Measurements from ENCODE around the gene ATXN10. TPM values are rescaled to one million over a fixed set of nuclear protein-coding genes. Genes with fewer than 3 reads are reported as not detected.

The ATXN10 gene
- polyA plus RNA-seq, 3 donors, result 60.1 to 106 (median 92.4) TPM

DNA sequence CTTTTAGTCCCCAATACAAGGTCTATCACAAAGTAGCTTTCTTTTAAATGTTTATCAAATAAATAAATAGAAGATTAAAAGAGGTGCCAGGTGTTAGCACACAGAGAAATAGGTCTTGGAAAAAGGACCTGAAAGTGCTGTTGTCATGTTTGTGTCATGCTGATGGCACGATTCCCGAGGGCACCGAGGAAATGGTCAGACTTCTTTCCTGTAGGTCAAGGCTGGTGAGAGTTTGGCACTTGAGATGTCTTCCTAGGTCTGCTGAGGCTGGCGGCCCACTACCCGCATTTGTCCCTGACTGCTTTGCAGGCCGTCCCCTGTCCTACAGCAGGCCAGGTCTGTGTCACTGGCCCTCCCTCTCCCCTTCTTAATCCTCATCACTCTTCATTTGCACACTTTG, 112.1 kb downstream of the ATXN10 start:
- TF ChIP-seq, protein P1, sequence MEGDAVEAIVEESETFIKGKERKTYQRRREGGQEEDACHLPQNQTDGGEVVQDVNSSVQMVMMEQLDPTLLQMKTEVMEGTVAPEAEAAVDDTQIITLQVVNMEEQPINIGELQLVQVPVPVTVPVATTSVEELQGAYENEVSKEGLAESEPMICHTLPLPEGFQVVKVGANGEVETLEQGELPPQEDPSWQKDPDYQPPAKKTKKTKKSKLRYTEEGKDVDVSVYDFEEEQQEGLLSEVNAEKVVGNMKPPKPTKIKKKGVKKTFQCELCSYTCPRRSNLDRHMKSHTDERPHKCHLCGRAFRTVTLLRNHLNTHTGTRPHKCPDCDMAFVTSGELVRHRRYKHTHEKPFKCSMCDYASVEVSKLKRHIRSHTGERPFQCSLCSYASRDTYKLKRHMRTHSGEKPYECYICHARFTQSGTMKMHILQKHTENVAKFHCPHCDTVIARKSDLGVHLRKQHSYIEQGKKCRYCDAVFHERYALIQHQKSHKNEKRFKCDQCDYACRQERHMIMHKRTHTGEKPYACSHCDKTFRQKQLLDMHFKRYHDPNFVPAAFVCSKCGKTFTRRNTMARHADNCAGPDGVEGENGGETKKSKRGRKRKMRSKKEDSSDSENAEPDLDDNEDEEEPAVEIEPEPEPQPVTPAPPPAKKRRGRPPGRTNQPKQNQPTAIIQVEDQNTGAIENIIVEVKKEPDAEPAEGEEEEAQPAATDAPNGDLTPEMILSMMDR (IDR thresholded peaks at IDR 0.05), result no peak
- Histone ChIP-seq H3K9me3 (replicated peaks in 1 of 2; ENCODE audit: control insufficient read depth in 1 of 2, insufficient read depth in 1 of 2, low read length in 2 of 2) (no peaks in the 10 kb centered on the region), H3K9ac (ENCODE audit: insufficient read depth, low read length, poor library complexity, severe bottlenecking) (no peak overlapping the region), H3K4me2 (replicated peaks; ENCODE audit: extremely low read depth, low read length, poor library complexity, severe bottlenecking) (no peak overlapping the region), H3K27ac (ENCODE audit: low read depth in 1 of 2, low read length in 2 of 2) (no peak overlapping the region), H2AFZ (ENCODE audit: insufficient read depth, low read depth, low read length, poor library complexity, severe bottlenecking) (no peak overlapping the region), H3K27me3 (ENCODE audit: control insufficient read depth in 2 of 2, insufficient read depth in 2 of 2, low read length in 2 of 2) (no peaks in the 10 kb centered on the region), H3K4me3 (replicated peaks in 1 of 3; ENCODE audit: low read depth in 2 of 3, low read length in 3 of 3) (no peak overlapping the region), H3K4me1 (ENCODE audit: control insufficient read depth in 1 of 2, insufficient read depth in 2 of 2, low read length in 2 of 2) (peaks cover 10 to 12% of the 10 kb centered on the region in 2 donors), H3K79me2 (ENCODE audit: insufficient read depth, low read length) (no peaks in the 10 kb centered on the region), H4K20me1 (ENCODE audit: insufficient read depth, low read length) (peaks cover 10% of the 10 kb centered on the region), H3K36me3 (replicated peaks in 1 of 2; ENCODE audit: control insufficient read depth in 1 of 2, insufficient read depth in 2 of 2, low read length in 2 of 2) (peaks cover 0 to 12% of the 10 kb centered on the region in 2 donors)
- WGBS (ENCODE audit: insufficient coverage), result 20% methylated on average over 4 of the region's 6 CpGs
- Mint-ChIP-seq H3K36me3 (peaks cover 25 to 28% of the 10 kb centered on the region in 2 donors), H3K27me3 (ENCODE audit: low read depth in 3 of 3) (no peaks in the 10 kb centered on the region), H3K27ac (no peak overlapping the region), H3K4me3 (no peak overlapping the region), H3K9me3 (peaks cover 0 to 3% (median 0%) of the 10 kb centered on the region in 7 donors), H3K4me1 (peaks cover 12% of the 10 kb centered on the region)
- intact Hi-C loops (cut with micrococcal nuclease), result no loop called here
- no peak for DNase-seq

GRCh38 chr22:45784357-45785277, 113.0 kb downstream of the ATXN10 start:
- Histone ChIP-seq H3K27me3 (ENCODE audit: control insufficient read depth in 2 of 2, insufficient read depth in 2 of 2, low read length in 2 of 2) (no peaks in the 10 kb centered on the region), H3K4me1 (ENCODE audit: control insufficient read depth in 1 of 2, insufficient read depth in 2 of 2, low read length in 2 of 2) (peaks cover 10 to 12% of the 10 kb centered on the region in 2 donors), H3K27ac (ENCODE audit: low read depth in 1 of 2, low read length in 2 of 2) (no peak overlapping the region), H3K36me3 (replicated peaks in 1 of 2; ENCODE audit: control insufficient read depth in 1 of 2, insufficient read depth in 2 of 2, low read length in 2 of 2) (peaks cover 0 to 4% of the 10 kb centered on the region in 2 donors), H3K79me2 (ENCODE audit: insufficient read depth, low read length) (no peaks in the 10 kb centered on the region), H2AFZ (ENCODE audit: insufficient read depth, low read depth, low read length, poor library complexity, severe bottlenecking) (no peak overlapping the region), H3K9me3 (replicated peaks in 1 of 2; ENCODE audit: control insufficient read depth in 1 of 2, insufficient read depth in 1 of 2, low read length in 2 of 2) (no peaks in the 10 kb centered on the region), H4K20me1 (ENCODE audit: insufficient read depth, low read length) (peaks cover 12% of the 10 kb centered on the region), H3K9ac (ENCODE audit: insufficient read depth, low read length, poor library complexity, severe bottlenecking) (no peak overlapping the region), H3K4me3 (replicated peaks in 1 of 3; ENCODE audit: low read depth in 2 of 3, low read length in 3 of 3) (no peak overlapping the region), H3K4me2 (replicated peaks; ENCODE audit: extremely low read depth, low read length, poor library complexity, severe bottlenecking) (no peak overlapping the region)
- Mint-ChIP-seq H3K27ac (no peak overlapping the region), H3K36me3 (peaks cover 18 to 25% of the 10 kb centered on the region in 2 donors), H3K27me3 (ENCODE audit: low read depth in 3 of 3) (no peaks in the 10 kb centered on the region), H3K4me3 (no peak overlapping the region), H3K9me3 (peaks cover 0 to 5% (median 0%) of the 10 kb centered on the region in 7 donors), H3K4me1 (peaks cover 12% of the 10 kb centered on the region)
- intact Hi-C loops (cut with micrococcal nuclease), result no loop called here
- no peak for DNase-seq
- TF ChIP-seq, protein P1 (IDR thresholded peaks at IDR 0.05), result no peak
- 92% methylated on average over 5 of the region's 12 CpGs for WGBS (ENCODE audit: insufficient coverage)

Data from CD14-positive monocyte (primary cell).